K562 (cell line): ENCODE measurements around the gene GNL3. TPM values are rescaled to one million over a fixed set of nuclear protein-coding genes. Genes with fewer than 3 reads are reported as not detected.

Source experiments
- ATAC-seq: fragments of 200-7000 bp; cut with Tn5 transposase; 3 replicates; pipeline ENCODE4 v1.9.1; 2020; ENCODE audit warnings: moderate library complexity
- BruUV-seq: library from RNA; stranded (reverse); fragments of 400-500 nt; replicated peaks from 2 replicates; lab custom pipeline; 2021; lab: Mats Ljungman, UMichigan
- CTCF ChIA-PET: fragments of 300-600 bp; formaldehyde crosslinking; extraction: SDS; loops from one replicate; lab custom pipeline; 2021; ENCODE audit warnings: low intra/inter-chr PET ratio; lab: Yijun Ruan, JAX
- POLR2A ChIA-PET: fragments of 300-600, 350-650 bp; sonication (Branson Sonifier 250); formaldehyde crosslinking; extraction: SDS; loops from one replicate; lab custom pipeline; 2021; ENCODE audit warnings: antibody characterized with exemption, inconsistent platforms; lab: Yijun Ruan, JAX
- DNase-seq, 4 experiments: peaks; one replicate each; pipeline versions ENCODE4 v3.0.0 to v3.0.0-alpha.2; 2011 to 2018; ENCODE audit warnings: low spot score in 3 of 4, mixed read lengths in 3 of 4; ENCODE audit errors: extremely low read depth in 1 of 4
- FAIRE-seq: peaks from 2 replicates; lab custom pipeline; 2011; peaks lifted over from hg19 to GRCh38; lab: Jason Lieb, UNC
- H2AFZ ChIP-seq: 2 replicates; pipeline ENCODE4 v1.6.0; 2011; ENCODE audit warnings: low read depth, low read length, control low read depth, inconsistent platforms
- H3K27ac ChIP-seq: fragments of 200-600 bp; 3 replicates; pipeline ENCODE4 v1.8.0; 2011; ENCODE audit warnings: low read depth, mild to moderate bottlenecking, control low read depth, inconsistent platforms, low read length, moderate library complexity, mixed read lengths; ENCODE audit errors: extremely low read depth
- H3K27me3 ChIP-seq, 2 experiments: fragments of 300-600 bp in 1 of 2; 2 replicates in 1 of 2; 3 replicates in 1 of 2; pipeline versions ENCODE4 v1.6.0 to v1.8.0; 2011; ENCODE audit warnings: inconsistent platforms in 2 of 2, low read length in 2 of 2, mild to moderate bottlenecking in 1 of 2, mixed read lengths in 1 of 2, moderate library complexity in 1 of 2; ENCODE audit not compliant: control insufficient read depth in 2 of 2, insufficient read depth in 2 of 2
- H3K36me3 ChIP-seq: fragments of 300-600 bp; 3 replicates; pipeline ENCODE4 v1.8.0; 2011; ENCODE audit warnings: mild to moderate bottlenecking, low read length, inconsistent platforms; ENCODE audit not compliant: control insufficient read depth, insufficient read depth
- H3K4me1 ChIP-seq, 2 experiments: fragments of 200-600 bp in 1 of 2; replicated peaks in 1 of 2; 2 replicates in 1 of 2; 3 replicates in 1 of 2; pipeline versions ENCODE4 v1.5.1 to v1.8.0; 2011; ENCODE audit warnings: inconsistent platforms in 2 of 2, low read length in 2 of 2, mild to moderate bottlenecking in 1 of 2, mixed read lengths in 1 of 2, moderate library complexity in 1 of 2; ENCODE audit not compliant: control insufficient read depth in 2 of 2, insufficient read depth in 2 of 2
- H3K4me2 ChIP-seq: 2 replicates; pipeline ENCODE4 v1.6.1; 2011; ENCODE audit warnings: low read length, control low read depth, inconsistent platforms, mixed read lengths; ENCODE audit not compliant: insufficient read depth
- H3K4me3 ChIP-seq: fragments of 200-600 bp; sonication (generic), shearing (Covaris generic); 2 replicates; pipeline ENCODE4 v1.5.1; 2016; ENCODE audit warnings: control low read depth, inconsistent platforms
- H3K79me2 ChIP-seq: fragments of 200-600 bp; 3 replicates; pipeline ENCODE4 v1.8.0; 2011; ENCODE audit warnings: low read length, inconsistent platforms; ENCODE audit not compliant: control insufficient read depth, insufficient read depth
- H3K9ac ChIP-seq, 2 experiments: 2 replicates each; pipeline versions ENCODE4 v1.6.0 to v1.6.1; 2011; ENCODE audit warnings: low read depth in 2 of 2, low read length in 2 of 2, control low read depth in 1 of 2, inconsistent platforms in 1 of 2, mild to moderate bottlenecking in 1 of 2, mixed read lengths in 1 of 2; ENCODE audit not compliant: insufficient read depth in 1 of 2
- H3K9me1 ChIP-seq: one replicate; pipeline ENCODE4 v1.6.0; 2011; ENCODE audit warnings: inconsistent platforms, mild to moderate bottlenecking, low read length, moderate library complexity; ENCODE audit not compliant: control insufficient read depth, insufficient read depth
- H3K9me3 ChIP-seq: replicated peaks from 2 replicates; pipeline ENCODE4 v1.5.1; 2011; ENCODE audit warnings: low read depth, low read length, inconsistent platforms; ENCODE audit not compliant: control insufficient read depth, insufficient read depth
- H4K20me1 ChIP-seq: replicated peaks from 2 replicates; pipeline ENCODE4 v1.6.1; 2011; ENCODE audit warnings: low read length, inconsistent platforms, mixed read lengths; ENCODE audit not compliant: control insufficient read depth, insufficient read depth
- CEBPG ChIP-seq, 3 experiments: fragments of 200-800 bp in 1 of 3; sonication (Bioruptor generic) in 1 of 3; sonication (generic) in 1 of 3; formaldehyde crosslinking in 1 of 3; IDR thresholded peaks in 2 of 3; conservative IDR thresholded peaks in 1 of 3; 2 replicates each; pipeline versions ENCODE4 v1.6.1 to v1.8.0; 2016 to 2022; ENCODE audit warnings: missing compliant biosample characterization in 2 of 3, missing genetic modification characterization in 2 of 3, mild to moderate bottlenecking in 1 of 3, missing genetic modification reagents in 1 of 3
- DPF2 ChIP-seq: fragments of 450-650 bp; IDR thresholded peaks from 2 replicates; pipeline ENCODE4 v1.6.1; 2016
- ETS2 ChIP-seq: IDR thresholded peaks from 2 replicates; pipeline ENCODE4 v1.6.1; 2016; ENCODE audit warnings: borderline replicate concordance, missing genetic modification characterization, mild to moderate bottlenecking, moderate library complexity, missing compliant biosample characterization; ENCODE audit not compliant: poor library complexity, severe bottlenecking
- MTF1 ChIP-seq: fragments of 250-450 bp; sonication (Bioruptor Pico); IDR thresholded peaks from 2 replicates; pipeline ENCODE4 v1.9.0; 2021; ENCODE audit warnings: moderate library complexity, mild to moderate bottlenecking, inconsistent platforms, borderline replicate concordance
- RCOR1 ChIP-seq, 2 experiments: IDR thresholded peaks; 2 replicates each; pipeline ENCODE4 v1.6.1; 2012; ENCODE audit warnings: low read depth in 2 of 2, low read length in 2 of 2, borderline replicate concordance in 1 of 2, improper control_type of control experiment in 1 of 2
- SETDB1 ChIP-seq: IDR thresholded peaks from one replicate; pipeline ENCODE4 v1.6.1; 2012; ENCODE audit warnings: low read length, control low read depth, inconsistent platforms
- SIRT6 ChIP-seq: IDR thresholded peaks from one replicate; pipeline ENCODE4 v1.6.1; 2012; ENCODE audit warnings: low read depth, mild to moderate bottlenecking, control low read depth, inconsistent platforms, low read length, moderate library complexity
- SNRNP70 ChIP-seq: fragments of 200-400 bp; formaldehyde crosslinking; optimal IDR thresholded peaks from 2 replicates; pipeline ENCODE3; 2017; ENCODE audit warnings: low read depth, low read length
- SUPT5H ChIP-seq: fragments of 450-650 bp; IDR thresholded peaks from 2 replicates; pipeline ENCODE4 v1.6.1; 2016
- ZNF561 ChIP-seq: fragments of 450-650 bp; formaldehyde crosslinking; conservative IDR thresholded peaks from 2 replicates; pipeline ENCODE4 v1.4.0; 2020; ENCODE audit warnings: mild to moderate bottlenecking, moderate library complexity
- ZNF644 ChIP-seq: fragments of 200-800 bp; sonication (Bioruptor generic); IDR thresholded peaks from 2 replicates; pipeline ENCODE4 v1.6.1; 2016; ENCODE audit warnings: low read depth, missing genetic modification characterization, missing compliant biosample characterization
- in situ Hi-C: fragments of 300-500 bp; cut with MboI; formaldehyde crosslinking; loops from 4 replicates; pipeline ENCODE4 v1.15.0; 2018; ENCODE audit warnings: inconsistent platforms, mixed read lengths
- intact Hi-C: fragments of 100-400 bp; cut with micrococcal nuclease; formaldehyde crosslinking; loops from 2 replicates; pipeline ENCODE4 v1.14.2; 2022
- polyA plus RNA-seq, 8 experiments: library from polyadenylated mRNA; depleted of rRNA in 4 of 8; stranded (reverse) in 5 of 8; unstranded in 3 of 8; fragments of >200 nt; fragmentation: Nextera tagmentation in 2 of 8; fragmentation: Illumina TruSeq in 1 of 8; extraction: Ambion mirVana in 2 of 8; extraction: Trizol in 1 of 8; gene quantifications; 2 replicates each; pipeline versions ENCODE4 v1.2.1 to v1.2.3, GENCODE V29; 2011 to 2014; ENCODE audit warnings: inconsistent platforms in 1 of 8, missing spikeins in 1 of 8
- total RNA-seq, 7 experiments: library from RNA; depleted of rRNA in 6 of 7; stranded (reverse); fragments of >200 nt in 6 of 7; fragmentation: Illumina TruSeq in 2 of 7; extraction: Trizol in 2 of 7; gene quantifications; 2 replicates each; pipeline versions ENCODE4 v1.2.1 to v1.2.3, GENCODE V29; 2011 to 2021; ENCODE audit warnings: low replicate concordance in 1 of 7
- TF ChIP-seq, protein P1 (sequence below): fragments of 450-650 bp; conservative IDR thresholded peaks from 2 replicates; pipeline ENCODE4 v1.6.1; 2016; ENCODE audit warnings: missing genetic modification characterization, low read depth, mild to moderate bottlenecking, missing compliant biosample characterization, moderate library complexity
- TF ChIP-seq, protein P2 (sequence below): fragments of 450-650 bp; IDR thresholded peaks from 2 replicates; pipeline ENCODE4 v1.6.1; 2018; ENCODE audit not compliant: partially characterized antibody

Gene GNL3
- total and polyA plus RNA-seq, 9 of the 15 experiments (the other 6 are each of a cell fraction or from before 2014, with no cell fraction given), result 132 to 313 (median 220) TPM

DNA sequence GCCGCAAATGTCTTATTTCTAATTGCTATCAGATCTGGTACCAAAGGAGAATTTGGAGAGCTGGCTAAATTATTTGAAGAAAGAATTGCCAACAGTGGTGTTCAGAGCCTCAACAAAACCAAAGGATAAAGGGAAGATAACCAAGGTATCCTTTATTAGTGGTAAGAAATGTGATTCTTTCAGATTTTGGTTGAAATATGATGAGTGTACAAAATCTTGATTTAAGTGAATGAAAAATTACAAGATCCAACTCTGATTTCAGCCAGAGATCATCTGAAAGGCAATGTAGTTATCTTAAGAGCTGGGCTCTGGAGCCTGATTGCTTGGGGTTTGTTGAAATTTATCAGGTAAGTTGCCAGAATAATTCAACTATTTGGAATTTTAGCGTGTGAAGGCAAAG, 4.7 kb downstream of the GNL3 start (continued):
- TF ChIP-seq ETS2 (tag), result no peak
- TF ChIP-seq SIRT6, result no peak
- TF ChIP-seq MTF1, result no peak
- TF ChIP-seq DPF2, result no peak
- TF ChIP-seq CEBPG (CRISPR knock-in tag; IDR thresholded peaks at IDR 0.05), result no peak
- no peak for TF ChIP-seq CEBPG (tag; conservative IDR thresholded peaks at IDR 0.05 in 1 of 2, IDR thresholded peaks at IDR 0.05 in 1 of 2)
- no peak for TF ChIP-seq SNRNP70
- TF ChIP-seq SETDB1, result no peak
- TF ChIP-seq, protein P1, sequence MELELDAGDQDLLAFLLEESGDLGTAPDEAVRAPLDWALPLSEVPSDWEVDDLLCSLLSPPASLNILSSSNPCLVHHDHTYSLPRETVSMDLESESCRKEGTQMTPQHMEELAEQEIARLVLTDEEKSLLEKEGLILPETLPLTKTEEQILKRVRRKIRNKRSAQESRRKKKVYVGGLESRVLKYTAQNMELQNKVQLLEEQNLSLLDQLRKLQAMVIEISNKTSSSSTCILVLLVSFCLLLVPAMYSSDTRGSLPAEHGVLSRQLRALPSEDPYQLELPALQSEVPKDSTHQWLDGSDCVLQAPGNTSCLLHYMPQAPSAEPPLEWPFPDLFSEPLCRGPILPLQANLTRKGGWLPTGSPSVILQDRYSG (tag), result no peak
- no peak for TF ChIP-seq ZNF644
- no peak for TF ChIP-seq RCOR1 (IDR thresholded peaks at IDR 0.05; ENCODE audit: borderline replicate concordance in 1 of 2, low read depth in 2 of 2, low read length in 2 of 2)

DNA sequence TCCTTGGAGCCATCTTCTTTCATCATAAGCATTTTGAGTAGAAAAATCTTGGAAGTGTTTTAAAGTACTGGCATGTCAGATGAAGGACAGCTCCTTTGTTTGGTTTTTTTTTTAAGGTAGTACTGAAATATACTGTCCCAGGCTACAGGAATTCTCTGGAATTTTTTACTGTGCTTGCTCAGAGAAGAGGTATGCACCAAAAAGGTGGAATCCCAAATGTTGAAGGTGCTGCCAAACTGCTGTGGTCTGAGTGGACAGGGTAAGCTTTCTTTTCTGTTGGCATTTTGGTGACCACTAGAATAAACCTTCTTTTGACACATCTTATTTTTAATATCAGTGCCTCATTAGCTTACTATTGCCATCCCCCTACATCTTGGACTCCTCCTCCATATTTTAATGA, 7.2 kb downstream of the GNL3 start:
- POLR2A ChIA-PET, result interaction anchor here (0.7 to 1.4 kb wide), 2 partner anchors 8 to 11 kb away, joined by 3 to 6 read pairs; no protein-coding TSS in a partner anchor
- no peak for ATAC-seq
- intact Hi-C loops, result no loop called here
- no peak for DNase-seq
- no peak overlapping the region for H3K4me2 ChIP-seq
- no peak overlapping the region for H3K4me3 ChIP-seq
- no peaks in the 10 kb centered on the region for H3K27me3 ChIP-seq
- H3K27ac ChIP-seq, result no peak overlapping the region
- no peak for TF ChIP-seq SUPT5H
- TF ChIP-seq, protein P2, sequence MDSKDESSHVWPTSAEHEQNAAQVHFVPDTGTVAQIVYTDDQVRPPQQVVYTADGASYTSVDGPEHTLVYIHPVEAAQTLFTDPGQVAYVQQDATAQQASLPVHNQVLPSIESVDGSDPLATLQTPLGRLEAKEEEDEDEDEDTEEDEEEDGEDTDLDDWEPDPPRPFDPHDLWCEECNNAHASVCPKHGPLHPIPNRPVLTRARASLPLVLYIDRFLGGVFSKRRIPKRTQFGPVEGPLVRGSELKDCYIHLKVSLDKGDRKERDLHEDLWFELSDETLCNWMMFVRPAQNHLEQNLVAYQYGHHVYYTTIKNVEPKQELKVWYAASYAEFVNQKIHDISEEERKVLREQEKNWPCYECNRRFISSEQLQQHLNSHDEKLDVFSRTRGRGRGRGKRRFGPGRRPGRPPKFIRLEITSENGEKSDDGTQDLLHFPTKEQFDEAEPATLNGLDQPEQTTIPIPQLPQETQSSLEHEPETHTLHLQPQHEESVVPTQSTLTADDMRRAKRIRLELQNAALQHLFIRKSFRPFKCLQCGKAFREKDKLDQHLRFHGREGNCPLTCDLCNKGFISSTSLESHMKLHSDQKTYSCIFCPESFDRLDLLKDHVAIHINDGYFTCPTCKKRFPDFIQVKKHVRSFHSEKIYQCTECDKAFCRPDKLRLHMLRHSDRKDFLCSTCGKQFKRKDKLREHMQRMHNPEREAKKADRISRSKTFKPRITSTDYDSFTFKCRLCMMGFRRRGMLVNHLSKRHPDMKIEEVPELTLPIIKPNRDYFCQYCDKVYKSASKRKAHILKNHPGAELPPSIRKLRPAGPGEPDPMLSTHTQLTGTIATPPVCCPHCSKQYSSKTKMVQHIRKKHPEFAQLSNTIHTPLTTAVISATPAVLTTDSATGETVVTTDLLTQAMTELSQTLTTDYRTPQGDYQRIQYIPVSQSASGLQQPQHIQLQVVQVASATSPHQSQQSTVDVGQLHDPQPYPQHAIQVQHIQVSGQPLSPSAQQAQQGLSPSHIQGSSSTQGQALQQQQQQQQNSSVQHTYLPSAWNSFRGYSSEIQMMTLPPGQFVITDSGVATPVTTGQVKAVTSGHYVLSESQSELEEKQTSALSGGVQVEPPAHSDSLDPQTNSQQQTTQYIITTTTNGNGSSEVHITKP, result peak; percentile 14
- TF ChIP-seq ZNF561 (CRISPR knock-in tag), result no peak
- no peak for FAIRE-seq
- CTCF ChIA-PET, result no interaction called here
- H3K9me1 ChIP-seq, result no peaks in the 10 kb centered on the region
- BruUV-seq, result no TSS peak
- no peak overlapping the region for H2AFZ ChIP-seq
- peaks cover 23% of the 10 kb centered on the region for H3K79me2 ChIP-seq
- H4K20me1 ChIP-seq, result peaks cover 8% of the 10 kb centered on the region
- H3K4me1 ChIP-seq, result peaks cover 0 to 14% of the 10 kb centered on the region in 2 experiments; a peak in 2 of 5 replicates
- in situ Hi-C loops, result no loop called here
- no peak overlapping the region for H3K9ac ChIP-seq
- H3K9me3 ChIP-seq, result no peaks in the 10 kb centered on the region
- H3K36me3 ChIP-seq, result peaks cover 95% of the 10 kb centered on the region
